ENCODE results near the gene PLEKHH3.

PLEKHH3 gene

DNA sequence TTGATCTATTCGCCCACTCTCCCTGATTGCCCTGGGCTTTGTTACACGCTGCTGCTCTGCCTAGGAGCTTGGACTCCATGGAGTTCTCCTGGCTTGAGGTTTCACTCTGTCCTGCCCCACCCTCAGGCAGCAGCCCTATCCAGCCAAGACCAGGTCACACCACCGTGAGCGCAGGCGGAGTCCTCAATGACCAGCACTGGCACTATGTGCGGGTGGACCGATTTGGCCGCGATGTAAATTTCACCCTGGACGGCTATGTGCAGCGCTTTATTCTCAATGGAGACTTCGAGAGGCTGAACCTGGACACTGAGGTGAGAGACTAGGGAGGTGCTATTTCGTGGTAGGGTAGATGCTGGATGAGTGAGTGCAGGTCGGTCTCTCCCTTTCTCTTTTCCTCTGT is 9.0 kb upstream of the PLEKHH3 start:
- no peak for DNase-seq (ENCODE audit: low spot score)

DNA sequence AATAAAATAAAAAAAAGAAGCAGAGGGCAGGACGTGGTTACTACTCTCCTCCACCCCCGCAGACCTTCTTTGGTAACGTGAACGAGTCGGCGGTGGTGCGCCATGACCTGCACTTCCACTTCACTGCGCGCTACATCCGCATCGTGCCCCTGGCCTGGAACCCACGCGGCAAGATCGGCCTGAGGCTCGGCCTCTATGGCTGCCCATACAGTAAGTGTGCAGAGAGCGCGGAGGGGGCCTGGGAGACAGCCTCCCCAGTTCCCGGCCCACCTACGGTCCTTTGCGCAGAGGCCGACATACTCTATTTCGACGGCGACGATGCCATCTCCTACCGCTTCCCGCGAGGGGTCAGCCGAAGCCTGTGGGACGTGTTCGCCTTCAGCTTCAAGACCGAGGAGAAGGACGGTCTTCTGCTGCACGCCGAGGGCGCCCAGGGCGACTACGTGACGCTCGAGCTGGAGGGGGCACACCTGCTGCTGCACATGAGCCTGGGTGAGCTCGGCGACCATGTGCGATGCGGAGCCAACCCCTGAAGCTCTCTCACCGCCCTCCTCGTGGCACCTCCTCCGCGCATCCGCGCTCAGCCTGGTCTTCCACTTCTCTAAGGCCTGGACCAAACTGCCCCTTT is 8.2 kb upstream of the PLEKHH3 start:
- DNase-seq (ENCODE audit: low spot score), result no peak

DNA sequence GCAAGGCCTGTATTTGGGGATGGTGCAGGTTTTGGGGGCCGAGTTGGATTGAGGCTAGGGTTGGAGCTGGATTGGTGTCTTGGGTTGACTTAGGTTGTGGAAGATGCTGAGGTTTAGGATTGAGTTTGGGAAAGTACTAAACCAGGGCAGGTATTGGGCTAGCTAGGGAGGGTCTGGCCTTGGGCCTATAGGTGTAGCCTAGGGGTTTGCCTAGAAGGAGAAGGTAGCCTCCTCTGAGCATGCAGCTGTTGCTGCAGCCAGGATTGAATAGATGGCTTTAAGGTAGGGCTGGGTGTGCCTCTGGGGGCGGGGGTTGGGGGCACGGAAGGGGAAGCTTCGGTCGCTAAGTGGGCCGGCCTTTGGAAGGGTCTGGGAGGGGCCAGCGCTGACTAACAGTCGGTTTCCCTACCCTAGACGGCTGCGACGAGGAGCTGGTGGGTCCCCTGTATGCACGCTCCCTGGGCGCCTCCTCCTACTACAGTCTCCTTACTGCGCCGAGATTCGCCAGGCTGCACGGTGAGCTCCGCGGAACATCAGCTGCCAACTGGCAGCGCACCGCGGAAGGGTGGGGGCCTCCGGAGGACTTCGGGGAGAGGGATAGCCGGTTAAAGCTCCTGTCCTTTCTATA is 6.7 kb upstream of the PLEKHH3 start:
- no peak for DNase-seq (ENCODE audit: low spot score)

DNA sequence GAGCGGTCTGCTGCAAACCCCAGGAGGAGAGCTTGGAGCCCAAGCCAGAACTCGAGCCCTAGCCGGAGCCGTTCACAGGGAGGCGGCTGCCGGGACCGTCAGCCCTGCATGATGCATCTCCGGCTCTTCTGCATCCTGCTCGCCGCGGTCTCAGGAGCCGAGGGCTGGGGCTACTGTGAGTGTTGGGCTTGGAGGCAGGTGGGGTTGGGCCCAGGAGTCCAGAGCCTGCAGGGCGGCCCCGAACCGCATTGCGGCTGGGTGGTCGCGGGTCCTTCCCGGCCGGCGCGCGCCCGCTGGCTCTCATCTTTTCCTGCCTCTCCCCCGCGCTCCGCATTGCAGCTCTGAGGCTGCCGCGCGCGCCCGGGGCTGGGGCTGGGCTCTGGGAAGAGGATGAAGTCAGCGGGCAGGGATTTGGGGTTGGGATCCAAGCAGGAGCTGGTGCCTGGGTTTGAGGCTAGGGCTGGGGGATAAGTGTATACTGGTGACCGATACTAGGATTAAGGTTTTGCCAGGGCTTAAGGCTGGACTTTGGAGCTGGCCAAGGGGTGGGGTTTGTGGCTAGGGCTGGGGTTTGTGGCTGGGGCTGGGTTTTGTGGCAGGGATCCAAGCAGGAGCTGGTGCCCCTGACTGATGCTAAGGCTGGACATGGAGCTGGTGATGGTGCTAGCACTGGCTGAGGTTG is 6.1 kb upstream of the PLEKHH3 start:
- no peak for DNase-seq (ENCODE audit: low spot score)

DNA sequence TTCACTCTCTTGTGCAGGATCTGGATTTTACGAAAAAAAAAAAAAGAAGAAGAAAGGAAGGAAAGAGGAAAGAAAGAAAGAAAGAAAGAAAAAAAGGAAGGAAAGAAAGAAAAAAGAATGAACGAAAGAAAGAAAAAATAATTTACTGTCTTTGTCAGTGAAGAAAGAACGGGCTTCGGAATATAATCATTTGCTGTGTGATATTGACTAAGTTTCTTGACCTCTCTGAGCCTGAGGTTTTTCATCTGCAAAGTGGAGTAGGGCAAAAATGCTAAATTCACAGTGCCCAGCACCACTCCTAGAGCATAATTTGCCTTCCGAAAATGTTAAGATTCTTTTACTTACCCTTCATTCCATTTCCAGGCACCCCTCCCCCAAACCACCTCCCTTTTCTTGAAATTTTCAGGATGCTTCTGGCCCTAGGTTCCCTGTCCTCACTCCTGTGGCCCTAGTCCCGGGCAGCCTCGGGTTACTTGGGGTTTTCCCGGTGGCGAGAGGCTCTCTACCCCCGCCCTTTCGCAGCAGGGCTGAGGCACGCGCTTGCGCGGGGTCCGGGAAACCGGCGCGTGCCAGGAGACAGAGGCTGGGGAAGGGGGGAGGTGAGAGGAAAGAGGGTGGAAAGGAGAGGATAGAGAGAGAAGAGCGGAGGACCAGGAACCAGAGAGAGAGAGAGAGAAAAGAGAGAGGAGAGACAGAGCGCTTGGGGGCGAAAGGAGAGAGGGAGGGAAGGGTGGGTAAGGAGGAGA is 5.4 kb upstream of the PLEKHH3 start, which contains the start of gene CNTNAP1:
TSS of gene CNTNAP1 (plus strand) at position 556 of the 746 bp plus-strand sequence. CDS start 299 bp downstream, outside the sequence.
- DNase-seq (ENCODE audit: low spot score), result no peak

DNA sequence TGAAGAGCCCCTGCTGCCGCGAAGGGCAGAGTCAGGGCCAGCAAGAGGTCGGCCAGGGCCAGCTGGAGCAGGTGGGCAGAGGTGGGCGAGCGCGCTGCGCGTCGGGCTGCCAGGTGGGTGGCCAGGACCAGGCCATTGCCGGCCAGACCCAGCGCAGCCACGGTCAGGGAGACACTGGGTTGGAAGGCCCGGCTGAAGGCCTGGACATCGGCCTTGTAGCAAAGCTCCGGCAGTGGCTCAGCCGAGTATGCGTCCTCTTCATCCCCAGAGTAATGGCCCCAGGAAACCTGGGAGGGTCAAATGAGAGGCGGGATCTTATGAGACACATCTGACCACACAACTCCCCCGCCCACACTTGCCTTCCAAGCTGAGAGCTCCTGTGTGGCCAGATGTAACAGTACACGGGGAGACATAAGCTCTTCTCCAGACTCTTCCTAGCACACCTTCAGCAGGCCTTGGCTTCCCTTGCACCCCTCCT is 3.6 kb upstream of the PLEKHH3 start:
- DNase-seq (ENCODE audit: low spot score), result no peak

DNA sequence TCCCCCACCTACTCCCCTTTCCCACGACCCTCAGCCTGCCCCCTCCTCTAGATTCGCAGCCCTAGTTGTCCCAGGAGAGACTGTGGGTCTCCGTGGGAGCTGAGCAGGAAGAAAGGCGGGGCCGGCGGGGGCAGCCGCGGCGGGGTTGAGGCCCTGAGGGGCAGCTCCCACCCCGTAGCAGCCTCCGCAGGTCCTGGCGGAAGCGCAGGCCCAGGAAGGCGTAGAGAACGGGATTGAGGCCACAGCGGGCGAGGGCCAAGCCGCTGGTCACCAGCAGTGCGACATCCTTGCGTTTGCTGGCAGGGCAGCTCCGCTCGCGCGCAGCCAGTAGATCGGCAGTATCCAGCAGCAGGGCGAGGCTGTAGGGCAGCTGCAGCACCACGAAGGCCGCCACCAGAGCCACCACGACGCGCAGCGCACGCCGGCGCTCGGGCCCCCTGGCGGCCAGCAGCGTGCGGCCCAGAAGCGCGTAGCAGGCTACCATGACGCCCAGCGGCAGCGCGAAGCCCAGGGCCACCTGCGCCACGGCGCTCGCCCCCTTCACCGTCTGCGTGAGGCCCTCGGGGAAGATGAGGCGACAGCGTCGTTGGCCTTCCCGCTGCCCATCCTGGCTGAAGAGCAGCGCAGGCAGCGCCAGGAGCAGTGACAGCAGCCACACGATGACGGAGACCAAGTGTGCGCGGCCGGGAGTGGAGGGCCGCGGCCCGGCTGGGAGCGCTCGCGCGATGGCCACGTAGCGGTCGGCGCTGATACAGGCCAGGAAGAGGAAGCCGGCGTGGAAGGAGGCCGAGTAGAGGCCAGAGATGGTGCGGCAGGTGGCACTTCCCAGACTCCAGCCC is 2.9 kb upstream of the PLEKHH3 start:
- no peak for DNase-seq (ENCODE audit: low spot score)

DNA sequence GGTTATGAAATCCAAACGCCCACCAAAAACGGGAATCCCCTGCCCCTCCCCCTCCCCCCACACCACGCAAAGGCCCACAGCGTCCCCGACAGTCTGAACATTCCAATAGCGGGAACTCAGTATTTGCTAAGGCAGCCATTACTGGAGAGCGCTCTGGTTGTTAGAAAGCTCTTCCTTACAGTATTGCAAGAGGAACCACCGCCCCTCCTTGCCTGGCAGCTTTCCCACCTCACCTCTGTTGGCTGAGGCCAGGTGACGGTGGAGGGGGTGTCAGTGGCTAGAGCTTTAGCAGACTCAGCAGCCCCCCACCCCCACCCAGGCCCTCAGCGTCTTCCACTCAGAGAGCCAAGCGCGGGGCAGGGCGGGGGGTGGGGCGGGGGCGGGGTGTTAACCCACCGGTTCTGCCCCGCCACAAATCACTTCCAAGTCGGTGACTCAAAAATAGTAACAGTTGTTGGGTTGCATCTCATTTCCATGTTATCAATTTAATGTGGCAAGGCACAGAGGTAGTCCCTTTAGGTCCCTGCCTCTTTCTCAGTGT is 2.2 kb upstream of the PLEKHH3 start:
- no peak for DNase-seq (ENCODE audit: low spot score)

DNA sequence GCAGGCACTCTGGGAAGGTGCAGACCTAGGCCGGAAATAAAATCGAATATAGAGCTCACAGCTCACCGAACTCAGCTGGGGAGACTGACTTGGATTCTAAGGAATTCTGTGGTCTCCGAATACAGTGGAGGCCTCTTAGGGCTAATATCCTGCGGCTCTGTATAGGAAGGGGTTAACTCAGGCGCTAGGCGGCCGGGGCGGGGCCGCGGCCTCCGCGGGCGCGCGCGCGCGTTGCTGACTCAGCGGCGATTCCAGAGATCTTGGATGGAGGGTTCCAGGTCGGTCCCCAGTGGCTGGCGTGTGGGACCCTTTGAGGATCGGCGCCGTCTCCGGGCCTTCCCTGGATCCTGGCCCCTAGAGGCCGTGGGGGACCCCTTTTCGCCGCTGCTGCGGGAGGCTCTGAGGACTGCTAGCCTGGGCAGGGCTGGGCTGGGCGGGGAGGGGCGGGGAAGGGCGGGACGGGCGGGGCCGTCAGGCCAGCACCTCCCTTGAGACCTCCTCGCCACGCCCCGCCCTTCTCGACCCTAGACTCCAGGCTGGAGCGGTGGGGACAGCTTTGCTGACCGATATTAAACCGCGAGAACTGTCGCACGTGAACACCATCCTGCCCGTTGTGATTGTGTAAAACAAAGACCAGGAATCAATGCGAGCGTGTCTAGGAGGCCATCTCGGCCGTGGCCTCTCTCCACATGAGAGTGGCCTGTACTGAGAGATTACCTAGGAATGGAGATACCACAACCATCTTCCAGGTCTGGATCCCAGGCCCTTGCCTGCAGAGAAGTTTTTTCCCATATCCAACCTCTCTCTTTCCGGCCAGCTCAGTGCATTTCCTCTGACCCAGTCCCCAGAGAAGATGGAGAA is 1.4 kb upstream of the PLEKHH3 start:
- peak; percentile 86 for DNase-seq (ENCODE audit: low spot score)

DNA sequence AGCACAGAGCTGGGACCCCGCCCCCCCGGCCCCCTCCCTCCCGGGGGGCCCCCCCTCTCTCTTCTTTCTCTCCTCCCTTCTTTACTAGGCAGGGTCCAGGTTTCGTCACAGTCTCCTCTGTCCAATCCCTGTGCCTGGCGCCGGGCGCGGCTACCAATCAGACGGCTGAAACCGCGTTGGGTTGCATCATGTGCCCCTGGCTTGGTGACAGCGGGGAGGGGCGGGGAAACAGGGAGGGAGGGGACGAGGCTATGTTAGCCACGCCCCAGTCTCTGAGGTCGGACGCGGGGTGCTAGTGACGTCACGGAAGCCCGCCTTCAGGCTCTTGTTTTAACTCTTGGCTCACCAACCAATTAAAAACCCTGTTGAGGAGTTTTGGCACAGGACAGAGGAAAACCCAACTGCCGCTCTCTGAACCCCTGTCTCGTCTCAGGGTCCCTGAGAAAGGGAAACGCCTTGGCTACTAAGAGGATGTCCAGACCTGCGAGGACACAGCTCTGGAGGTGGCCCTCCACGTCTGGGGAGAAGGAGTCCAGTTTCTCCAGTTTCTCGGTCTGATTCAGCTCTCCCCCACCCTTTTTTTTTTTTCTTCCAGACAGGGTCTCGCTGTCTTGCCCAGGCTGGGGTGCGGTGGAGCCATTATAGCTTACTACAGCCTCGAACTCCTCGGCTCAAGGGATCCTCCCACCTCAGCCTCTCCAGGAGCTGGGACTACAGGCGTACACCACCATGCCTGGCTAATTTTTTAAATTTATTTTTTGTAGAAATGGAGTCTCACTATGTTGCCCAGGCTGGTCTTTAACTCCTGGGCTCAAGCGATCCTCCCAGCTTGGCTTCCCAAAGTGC is 441 bp upstream of the PLEKHH3 start:
- DNase-seq (ENCODE audit: low spot score), result peak; percentile 99

DNA sequence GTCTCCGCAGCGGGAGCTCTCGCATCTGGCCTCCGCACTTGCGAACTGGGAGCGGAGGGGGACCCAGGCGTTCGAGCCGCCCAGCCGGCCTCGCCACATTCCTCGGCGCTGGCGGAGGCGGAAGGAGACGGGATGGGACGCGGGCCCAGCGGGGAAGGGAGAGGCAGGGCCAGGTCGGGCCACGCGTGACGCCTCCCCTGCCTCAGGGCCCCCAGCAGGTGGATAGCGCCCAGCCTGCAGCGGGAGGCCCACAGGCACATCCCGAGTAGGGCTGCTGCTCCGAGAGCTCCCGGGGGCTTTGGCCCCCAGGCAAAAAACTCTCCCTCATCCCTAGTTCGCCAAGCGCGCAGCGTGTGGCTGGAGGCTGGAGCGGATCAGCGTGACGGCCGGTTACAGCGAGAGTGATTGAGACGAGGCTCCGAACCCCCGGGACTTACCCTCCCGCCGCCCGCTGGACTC is 800 bp downstream of the PLEKHH3 start:
- no peak for DNase-seq (ENCODE audit: low spot score)

DNA sequence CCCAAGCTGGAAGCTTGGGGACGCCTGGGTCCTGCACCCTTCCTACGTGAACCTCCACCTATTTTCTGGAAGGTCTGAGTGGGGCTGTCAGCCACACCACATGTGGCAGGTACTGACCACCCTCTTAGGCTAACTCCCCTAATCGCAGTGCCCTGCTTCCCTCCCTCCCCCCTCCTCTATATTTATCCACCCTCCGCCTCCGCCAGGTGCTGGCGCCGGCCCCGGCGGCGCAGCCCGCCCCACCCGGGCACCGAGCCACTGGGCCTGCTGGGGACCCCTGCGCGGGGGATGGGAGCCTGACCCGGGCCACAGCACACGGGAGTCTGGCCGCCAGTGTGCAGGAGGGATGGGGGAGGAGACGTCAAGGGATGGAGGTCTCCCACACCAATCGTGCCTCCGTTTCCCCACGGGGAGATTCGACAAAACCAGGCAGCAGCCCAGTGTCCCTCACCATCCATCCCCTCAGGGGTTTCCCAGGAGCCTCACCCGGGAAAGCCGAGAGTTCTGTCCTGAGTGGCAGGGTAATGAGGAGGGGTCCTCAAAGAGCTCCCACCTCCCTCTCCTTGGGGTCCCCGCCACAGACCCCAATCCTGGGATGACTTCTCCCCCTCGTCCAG is 1.3 kb downstream of the PLEKHH3 start:
- DNase-seq (ENCODE audit: low spot score), result no peak

DNA sequence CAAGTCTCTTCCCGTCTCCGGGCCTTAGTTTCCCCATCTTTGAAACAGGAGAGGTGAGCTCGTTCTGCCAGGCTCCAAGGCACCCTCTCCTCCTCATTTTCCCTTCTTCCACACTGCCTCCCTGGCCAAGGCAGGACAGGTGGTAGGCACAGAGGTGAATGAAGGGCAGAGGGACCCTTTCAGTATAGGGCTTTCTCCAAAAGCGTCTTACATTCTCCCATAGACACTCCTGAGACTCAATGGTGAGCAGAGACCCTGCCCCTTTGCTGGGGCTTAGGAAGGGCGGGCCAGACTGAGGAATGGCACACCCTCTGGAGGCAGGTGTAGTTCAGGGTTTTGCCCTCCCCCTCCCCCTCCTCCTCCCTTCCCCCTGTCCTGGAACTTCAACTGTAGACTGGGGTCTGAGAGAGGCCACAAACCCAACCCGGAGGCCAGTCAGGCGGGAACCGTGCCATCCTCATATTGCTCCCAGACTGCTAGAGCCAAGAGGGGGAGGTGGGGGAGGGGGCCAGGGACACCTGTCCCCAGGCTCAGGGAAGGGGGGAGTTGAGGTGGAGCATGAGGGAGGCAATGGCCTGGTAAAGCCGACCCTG is 1.9 kb downstream of the PLEKHH3 start:
- no peak for DNase-seq (ENCODE audit: low spot score)

DNA sequence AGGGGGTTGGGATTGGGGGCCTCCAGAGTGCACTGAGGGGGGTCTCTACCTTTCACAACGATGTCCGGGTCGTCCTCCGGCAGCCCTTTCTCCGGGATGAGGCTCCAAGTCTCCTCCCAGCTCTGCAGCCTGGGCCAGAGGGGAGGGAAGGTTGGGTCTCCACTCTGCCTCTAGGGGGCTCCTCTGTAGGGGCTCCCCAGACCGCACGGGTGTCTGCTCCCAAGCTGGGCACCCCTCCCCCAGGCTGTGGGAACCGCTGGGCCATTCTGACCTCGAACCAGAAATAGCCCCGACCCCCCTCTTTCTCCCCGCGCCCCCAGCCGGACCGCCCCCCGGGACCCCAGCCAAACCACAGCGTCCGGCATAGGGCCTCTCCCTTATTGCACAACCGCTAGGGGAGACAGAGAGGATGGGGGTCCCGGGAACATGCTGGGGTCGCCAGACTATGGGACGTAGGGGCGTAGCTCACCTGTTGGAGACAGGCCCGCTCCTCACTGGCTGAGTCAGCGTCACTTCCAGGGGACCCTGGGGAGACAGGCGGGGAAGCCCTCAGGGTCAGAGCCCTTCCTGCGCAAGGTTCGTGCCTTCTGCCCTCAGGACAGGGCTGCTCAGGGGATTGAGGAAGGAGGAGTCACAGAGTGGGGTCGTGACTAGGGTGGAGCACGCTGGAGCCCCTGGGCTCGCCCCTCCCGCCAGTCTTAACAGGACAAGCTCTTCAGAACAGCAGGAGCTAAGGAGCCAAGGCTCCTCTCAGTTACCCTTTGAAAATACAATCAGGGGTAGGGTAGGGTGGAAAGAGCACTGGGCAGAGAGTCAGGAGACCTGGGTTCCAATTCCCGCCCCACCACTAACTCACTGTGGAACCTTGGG is 2.7 kb downstream of the PLEKHH3 start:
- no peak for DNase-seq (ENCODE audit: low spot score)

DNA sequence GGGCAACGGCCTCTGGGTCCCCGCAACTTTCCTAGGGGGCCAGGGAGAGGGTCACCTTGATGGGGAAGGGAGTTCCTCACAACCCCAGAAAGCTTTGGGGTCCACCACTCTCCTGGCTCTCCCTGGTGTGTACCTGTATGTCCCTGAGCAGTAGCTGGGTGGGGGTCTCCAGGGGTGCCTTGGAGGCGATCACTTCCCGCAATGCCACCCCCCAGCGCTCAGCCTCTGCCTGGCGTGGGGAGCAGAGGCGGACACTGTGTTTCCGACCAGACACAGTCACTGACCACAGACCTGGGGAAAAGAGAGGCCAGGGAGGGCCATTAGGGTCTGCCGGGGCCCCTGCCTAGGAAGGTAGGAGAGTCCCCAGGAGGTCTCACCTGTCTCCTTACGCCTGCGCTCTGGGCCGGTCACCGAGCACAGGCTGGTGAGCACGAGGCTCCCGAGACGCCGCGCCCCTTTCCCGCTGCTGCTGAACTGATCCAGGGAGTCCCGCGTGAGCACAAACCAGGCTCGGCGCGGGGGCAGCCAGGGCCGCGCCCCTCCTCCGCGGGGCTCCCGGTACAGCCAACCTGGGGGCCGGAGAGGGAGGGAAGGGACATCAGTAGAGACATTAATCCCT is 3.4 kb downstream of the PLEKHH3 start:
- DNase-seq (ENCODE audit: low spot score), result no peak

DNA sequence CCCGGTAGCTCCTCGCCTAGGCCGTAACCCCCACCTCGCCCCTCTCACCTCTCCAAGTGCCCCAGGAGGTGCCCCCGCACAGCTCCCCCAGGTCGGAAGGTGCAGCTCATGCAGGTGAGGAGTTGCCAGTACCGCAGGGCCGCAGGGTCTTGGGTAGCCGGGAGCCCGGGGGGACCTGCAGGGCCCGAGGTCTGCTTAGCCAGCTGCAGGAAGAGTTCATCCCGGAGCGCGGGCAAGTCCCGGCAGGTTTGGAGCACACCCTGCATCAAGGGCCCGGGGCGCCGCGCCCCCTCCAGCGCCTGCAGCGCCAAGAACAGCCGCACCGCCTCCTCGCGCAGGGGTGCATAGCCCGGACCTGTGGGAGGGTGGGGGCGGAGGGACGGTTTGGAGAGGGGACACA is 4.8 kb downstream of the PLEKHH3 start:
- no peak for DNase-seq (ENCODE audit: low spot score)
